Testis (tissue), 2 donors: ENCODE results near the gene EIF4E1B.

Experiments used
- POLR2A ChIP-seq: fragments of 450-650 bp; IDR thresholded peaks from one replicate; pipeline ENCODE4 v1.6.1; 2017; ENCODE audit warnings: antibody characterized with exemption, mild to moderate bottlenecking, moderate library complexity
- TF ChIP-seq, protein P1 (sequence below), 3 experiments: fragments of 450-650 bp in 2 of 3; fragments of 200-600 bp in 1 of 3; sonication (generic) in 1 of 3; IDR thresholded peaks; one replicate each; pipeline ENCODE4 v1.5.1; 2016 to 2019; ENCODE audit warnings: antibody characterized with exemption in 3 of 3, mild to moderate bottlenecking in 2 of 3, moderate library complexity in 1 of 3

DNA sequence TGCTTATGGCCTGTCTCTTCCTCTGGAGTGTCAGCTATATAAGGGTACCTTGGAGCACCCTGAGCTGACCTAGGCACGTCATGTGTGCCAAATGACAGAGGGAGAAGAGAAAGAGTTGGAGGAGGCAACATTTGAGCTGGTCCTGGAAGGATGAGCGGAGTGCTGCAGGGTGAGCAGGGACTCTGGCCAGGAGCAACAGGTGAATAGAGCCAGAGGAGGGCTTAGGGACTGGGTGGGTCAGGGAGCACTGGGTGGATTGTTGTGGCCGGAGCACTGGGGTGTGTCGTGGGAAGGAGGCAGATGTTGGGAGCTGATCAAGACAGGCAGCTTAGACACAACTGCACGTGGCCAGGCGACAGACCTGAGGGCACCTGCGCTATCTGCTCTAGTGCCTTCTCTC, 60.4 kb downstream of the EIF4E1B start:
- no peak for TF ChIP-seq POLR2A
- TF ChIP-seq, protein P1, sequence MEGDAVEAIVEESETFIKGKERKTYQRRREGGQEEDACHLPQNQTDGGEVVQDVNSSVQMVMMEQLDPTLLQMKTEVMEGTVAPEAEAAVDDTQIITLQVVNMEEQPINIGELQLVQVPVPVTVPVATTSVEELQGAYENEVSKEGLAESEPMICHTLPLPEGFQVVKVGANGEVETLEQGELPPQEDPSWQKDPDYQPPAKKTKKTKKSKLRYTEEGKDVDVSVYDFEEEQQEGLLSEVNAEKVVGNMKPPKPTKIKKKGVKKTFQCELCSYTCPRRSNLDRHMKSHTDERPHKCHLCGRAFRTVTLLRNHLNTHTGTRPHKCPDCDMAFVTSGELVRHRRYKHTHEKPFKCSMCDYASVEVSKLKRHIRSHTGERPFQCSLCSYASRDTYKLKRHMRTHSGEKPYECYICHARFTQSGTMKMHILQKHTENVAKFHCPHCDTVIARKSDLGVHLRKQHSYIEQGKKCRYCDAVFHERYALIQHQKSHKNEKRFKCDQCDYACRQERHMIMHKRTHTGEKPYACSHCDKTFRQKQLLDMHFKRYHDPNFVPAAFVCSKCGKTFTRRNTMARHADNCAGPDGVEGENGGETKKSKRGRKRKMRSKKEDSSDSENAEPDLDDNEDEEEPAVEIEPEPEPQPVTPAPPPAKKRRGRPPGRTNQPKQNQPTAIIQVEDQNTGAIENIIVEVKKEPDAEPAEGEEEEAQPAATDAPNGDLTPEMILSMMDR (IDR thresholded peaks at IDR 0.05), result no peak
